Erythroblast (primary cell): Measurements from ENCODE around the gene EDIL3.
"Not testable (repeated sequence)": the region's sequence is repeated elsewhere in the genome, so short reads cannot be mapped to it uniquely, and the experiment has no call there.

ENCODE experiments used
- DNase-seq, 2 experiments: peaks; one replicate each; lab custom pipeline; 2025; lab: John Stamatoyannopoulos, UW
- GATA1 ChIP-seq: IDR thresholded peaks from 2 replicates; pipeline ENCODE4 v1.6.1; 2011; ENCODE audit warnings: low read depth, mild to moderate bottlenecking, control low read depth, low read length, moderate library complexity
- POLR2A ChIP-seq: IDR thresholded peaks from 2 replicates; pipeline ENCODE4 v1.6.1; 2011; ENCODE audit warnings: mild to moderate bottlenecking, low read length

EDIL3 gene

DNA sequence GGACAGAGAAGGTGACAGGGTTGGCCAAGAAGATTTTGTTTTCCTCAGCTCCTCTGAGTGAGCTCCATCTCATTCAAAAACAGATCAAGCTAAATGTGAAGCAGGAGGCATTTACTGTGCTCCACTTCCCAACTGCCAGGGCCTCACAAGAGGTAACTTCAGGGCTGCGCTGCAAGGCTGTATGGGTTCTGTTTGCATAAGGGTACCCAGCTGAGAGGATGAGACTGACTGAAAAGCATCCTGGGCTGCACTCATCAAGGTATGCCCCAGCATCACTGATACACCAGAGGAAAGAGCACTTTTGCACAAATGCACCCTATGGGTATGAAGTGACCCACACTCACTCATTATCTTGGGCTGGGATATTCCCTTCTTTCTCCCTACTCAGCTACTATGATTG, 347.8 kb downstream of the EDIL3 start:
- TF ChIP-seq POLR2A: no peak
- no peak for TF ChIP-seq GATA1

DNA sequence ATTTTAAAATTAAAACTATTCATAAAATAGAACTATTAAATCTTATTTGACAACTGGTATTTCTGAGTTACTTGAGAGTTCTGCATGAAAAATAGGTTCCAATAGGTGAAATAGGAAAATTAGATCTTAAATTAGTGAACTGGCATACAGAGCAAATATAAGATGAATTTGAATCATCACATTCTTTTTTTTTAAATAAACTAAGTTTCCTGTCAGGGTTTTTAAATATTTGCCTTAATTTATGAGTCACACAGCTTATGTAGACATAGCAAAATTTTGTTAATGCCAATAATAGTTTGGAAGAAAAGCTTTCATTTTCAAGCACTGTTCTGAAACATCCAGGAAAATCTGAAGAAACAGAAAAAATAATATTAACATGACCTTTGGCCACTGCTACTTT, 352.4 kb downstream of the EDIL3 start:
- TF ChIP-seq GATA1 (no peak), POLR2A (no peak)
- DNase-seq: no peak

More for the DNA sequence above, 347.8 kb downstream of the EDIL3 start:
- no peak for DNase-seq

DNA sequence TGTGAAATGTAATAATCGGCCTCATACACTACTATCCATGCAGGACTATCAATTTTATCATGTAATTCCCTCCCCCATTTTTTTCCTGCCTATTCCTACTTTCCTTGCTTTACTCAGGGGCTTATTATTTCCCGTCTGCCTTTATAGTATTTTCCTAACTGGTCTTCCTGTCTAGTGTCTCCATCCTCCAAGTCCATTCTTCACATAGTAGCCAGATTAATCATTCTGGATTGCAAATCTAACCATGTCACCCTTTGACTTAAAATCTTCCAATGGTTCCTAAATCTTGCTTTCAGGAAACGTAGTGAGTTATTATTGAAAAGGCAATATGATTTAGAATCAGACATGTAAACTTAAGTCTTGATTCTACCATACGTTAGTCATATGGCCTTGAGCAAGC, 356.6 kb downstream of the EDIL3 start:
- no peak for DNase-seq
- no peak for TF ChIP-seq POLR2A
- no peak for TF ChIP-seq GATA1

DNA sequence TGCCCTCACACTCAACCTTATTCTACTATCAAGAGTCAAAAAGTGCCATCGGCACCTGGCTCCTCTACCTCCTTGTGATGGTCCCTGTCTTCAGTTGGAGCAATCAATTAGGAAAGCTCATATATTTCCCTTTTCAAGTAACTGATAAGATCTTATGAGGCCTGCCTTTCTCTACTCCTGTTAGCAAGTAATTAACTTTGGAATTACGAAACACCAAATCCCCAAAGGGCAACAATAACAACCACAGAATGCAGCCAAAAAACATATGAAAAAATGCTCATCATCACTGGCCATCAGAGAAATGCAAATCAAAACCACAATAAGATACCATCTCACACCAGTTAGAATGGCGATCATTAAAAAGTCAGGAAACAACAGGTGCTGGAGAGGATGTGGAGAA, 366.2 kb downstream of the EDIL3 start:
- DNase-seq: not testable (repeated sequence)

DNA sequence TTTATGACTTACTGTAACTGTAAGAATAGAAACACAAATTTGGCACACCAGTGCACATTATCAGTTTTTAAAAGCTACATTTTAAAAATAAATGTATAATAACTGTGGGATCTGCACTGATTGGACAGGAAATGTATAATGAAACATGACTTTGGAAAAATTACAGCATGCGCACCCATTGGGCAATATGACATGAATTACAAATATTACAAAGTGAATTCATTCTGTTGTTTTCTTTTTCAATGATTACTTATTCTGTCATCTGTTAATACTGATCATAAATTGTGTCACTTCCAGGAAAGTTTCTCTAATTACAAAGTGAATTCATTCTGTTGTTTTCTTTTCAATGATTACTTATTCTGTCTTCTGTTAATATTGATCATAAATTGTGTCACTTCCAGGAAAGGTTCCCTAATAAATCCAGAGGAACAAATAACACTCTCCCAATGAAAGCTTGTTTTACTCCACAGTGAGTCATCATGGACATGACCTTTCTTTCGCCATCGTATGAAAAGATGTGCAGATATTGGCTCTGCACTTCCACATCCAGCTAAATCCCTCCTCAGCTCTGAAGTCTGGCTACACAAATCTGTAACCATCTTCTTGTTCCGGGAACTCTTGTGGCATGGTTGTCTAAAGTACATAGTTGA, 367.0 kb downstream of the EDIL3 start:
- no peak for DNase-seq
- TF ChIP-seq POLR2A: no peak
- no peak for TF ChIP-seq GATA1

DNA sequence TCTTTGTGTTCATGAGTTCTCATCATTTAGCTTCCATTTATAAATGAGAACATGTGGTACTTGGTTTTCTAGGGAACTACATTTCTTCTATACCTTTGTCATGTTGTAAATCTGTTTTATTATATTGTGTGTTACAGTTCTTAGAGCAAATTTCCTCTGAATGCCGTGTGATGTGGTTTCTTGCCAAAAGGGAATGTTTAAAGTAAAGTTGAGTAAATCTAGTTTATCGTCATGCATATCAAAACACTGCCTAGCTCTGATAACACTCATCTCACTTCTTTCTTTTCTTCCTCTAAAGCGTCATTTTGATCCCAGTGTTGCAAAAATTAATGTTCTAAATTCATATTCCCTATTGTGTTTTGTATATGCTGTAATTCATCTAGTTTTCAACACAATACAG, 368.6 kb downstream of the EDIL3 start:
- DNase-seq: no peak
- no peak for TF ChIP-seq POLR2A
- no peak for TF ChIP-seq GATA1

DNA sequence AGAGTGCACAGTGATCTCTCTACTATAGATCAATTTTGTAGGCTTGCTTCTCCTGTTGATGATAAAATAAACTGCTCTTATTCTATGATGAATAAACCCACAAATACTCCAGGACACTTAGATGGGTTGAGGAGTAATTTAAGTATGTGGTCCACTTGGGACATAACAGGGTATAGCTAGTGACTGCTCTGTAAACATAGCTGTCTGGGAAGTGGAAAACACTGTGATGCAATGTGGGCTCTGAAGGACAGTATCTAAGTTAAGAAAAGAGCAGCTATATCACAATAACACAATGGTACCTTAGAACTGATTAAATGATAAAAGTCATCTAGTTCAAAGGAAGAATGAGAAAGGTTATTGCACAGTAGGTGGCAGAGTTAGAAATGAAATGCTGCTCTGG, 369.7 kb downstream of the EDIL3 start:
- DNase-seq: no peak
- no peak for TF ChIP-seq POLR2A
- TF ChIP-seq GATA1: no peak

DNA sequence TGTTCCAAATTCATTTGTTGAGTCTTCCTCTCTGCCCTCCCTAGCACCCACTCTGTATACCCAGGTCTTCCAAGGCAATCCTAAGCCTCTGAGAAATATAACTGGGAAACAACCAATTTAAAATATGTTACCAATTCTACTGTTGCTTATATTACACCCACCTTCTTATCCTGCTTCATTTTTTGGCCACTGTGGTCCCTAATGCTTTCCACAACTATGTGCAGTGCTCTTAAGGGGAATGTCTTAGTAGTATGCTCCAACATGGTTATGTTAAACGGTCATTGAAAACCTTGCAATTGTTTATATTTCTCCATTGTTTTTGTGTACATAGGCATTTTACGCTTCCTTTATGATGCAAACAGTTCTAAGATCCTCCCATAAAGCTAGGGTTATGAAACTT, 390.9 kb downstream of the EDIL3 start:
- DNase-seq: no peak
- no peak for TF ChIP-seq POLR2A
- TF ChIP-seq GATA1: no peak

DNA sequence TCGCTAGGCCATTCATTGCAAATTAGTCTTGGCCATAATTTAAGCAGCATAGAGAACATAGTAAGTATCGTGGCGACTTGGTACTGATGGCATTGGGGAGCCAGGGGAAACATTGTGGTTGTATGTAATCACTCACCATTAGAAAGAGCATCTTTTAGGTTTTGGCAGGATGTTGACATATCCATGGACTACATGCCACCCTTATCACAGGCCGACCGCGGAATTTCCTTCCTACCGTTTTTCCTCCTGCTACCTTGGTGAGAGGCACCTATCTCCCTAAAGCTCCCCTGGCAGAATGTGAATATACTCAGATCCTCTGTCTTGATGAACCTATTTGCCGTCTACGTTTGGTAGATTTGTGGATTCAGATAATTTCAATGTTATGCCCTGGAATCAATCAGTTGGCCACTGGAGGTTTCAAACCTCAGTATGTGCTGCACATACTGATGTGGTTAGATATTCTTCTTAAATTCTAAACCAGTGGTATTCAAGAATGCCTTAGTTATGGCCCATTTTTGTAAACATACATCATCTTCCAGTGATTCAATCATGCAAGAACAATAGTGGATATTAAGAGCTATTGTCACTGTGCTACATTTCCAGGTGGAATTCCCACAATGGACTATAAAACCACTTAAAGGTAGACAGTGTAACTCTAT, 393.0 kb downstream of the EDIL3 start:
- DNase-seq: no peak

DNA sequence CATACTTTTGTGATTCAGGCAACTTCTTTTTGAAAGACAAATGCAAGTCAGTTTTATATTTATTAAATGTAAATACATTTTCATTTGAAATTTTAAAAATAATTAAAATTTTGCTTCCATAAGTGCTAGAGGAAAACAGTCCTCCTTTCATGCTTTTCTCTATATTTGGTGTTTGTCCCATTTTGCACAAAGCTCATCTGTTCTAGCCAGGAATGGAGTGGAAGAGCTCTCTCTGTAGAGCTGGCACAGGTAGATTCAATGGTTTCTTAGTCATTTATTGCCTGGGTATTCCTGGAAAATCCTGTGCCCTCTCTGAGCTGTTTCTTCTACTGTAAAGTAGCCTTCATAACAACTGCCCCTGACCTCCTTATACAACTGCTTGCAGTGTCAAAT, 396.4 kb downstream of the EDIL3 start:
- TF ChIP-seq GATA1 (no peak), POLR2A (no peak)
- DNase-seq: no peak

More for the DNA sequence above, 393.0 kb downstream of the EDIL3 start:
- no peak for TF ChIP-seq POLR2A
- no peak for TF ChIP-seq GATA1

DNA sequence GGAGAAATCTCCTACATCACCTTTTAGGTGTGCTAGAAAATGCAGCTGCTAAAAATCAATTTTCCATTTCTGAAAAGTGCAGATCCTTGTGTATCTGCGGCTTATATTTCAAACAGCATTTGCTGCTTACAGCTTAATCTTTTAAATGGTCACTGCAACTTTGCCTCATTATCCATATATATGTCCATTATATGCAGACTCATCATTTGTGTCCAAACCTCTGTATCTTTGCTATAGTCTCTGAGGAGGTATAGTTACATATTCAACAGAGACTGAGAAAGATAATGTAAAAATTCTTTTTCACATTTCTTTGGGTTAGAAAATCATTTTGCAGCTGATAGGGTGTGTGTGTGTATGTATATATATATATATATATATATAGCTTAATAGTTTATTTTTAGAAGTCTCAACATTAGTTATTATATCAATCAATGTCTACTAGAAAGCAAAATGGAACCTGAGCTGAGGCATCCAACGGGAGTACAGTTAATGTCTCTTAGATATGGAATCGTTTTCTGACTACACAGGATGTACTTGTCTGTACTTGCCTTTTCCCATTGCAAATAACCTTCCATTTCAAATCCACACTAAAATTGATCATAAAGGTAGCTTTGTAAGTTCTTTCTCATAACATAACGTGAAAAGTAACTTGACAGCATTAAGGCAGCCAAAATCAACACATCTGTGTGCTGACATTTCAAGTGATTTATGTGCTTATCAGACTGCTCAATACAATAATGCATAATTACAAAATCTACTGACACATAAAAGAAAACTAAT, 397.0 kb downstream of the EDIL3 start:
- DNase-seq: no peak
- TF ChIP-seq POLR2A: no peak
- TF ChIP-seq GATA1: no peak

DNA sequence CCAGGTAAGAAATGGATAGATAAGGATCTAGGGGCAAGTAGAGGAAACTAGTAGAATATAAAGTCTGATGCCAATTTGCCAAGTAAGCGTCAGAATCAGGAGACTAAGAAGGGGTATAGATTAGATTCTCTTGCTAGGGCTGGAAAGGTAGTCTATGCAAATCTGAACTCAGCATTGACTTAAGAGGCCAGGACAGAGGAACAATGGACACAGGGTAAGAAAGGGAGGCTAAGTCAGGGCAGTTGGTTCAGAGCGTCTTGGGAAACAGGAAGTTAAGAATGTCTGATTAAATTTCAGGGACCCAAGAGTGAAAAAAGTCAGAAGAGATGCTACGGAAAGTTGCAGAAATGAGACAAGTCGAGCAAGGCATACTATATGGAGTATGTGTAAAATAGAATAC, 400.8 kb downstream of the EDIL3 start:
- TF ChIP-seq GATA1: no peak

DNA sequence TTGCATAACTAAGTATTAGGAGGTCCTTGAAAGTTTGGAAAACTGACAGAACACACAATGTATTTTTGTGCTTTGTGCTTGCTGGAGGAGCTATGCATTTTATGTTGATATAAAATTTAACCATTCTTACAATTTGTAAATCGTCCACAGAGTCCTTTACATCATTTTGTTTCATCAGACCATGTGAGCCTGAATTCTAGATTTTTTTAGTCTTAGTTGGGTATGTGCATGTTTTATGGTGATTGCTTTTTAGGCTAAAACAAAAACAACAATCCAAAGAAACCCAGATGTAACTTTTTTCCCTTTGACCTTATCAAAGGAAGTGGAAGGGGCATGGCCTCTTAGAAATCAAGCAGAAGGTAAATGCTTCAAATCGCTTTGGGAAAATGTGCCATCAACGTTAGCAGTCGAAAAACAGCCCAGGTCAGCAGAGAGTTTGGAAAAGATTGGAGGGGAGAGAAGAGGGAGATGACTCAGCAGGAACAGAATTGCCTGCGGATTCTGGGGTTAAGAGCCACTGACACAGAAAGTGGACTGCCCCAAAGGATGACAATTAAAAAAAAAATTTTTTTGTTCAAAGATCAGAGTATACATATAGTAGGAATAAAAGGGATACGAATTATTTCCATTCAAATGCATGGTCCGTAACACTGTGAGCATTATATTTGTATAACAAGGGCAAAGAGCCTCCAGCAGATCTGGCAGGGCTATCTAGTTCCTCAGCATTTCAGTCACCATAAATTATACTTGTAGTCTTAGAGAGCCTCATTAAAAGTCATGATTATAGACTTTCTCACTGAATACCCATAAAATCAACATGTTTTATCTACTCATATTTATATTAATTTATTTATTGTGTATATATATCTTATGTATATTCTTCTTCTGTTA, 410.5 kb downstream of the EDIL3 start:
- no peak for DNase-seq
- TF ChIP-seq GATA1 (no peak), POLR2A (no peak)

More for the DNA sequence above, 400.8 kb downstream of the EDIL3 start:
- DNase-seq: no peak
